Esophagus (tissue), 2 donors: ENCODE data around the gene PTCRA. TPM values are rescaled to one million over a fixed set of nuclear protein-coding genes. Genes with fewer than 3 reads are reported as not detected.
"Not testable (repeated sequence)": the region's sequence is repeated elsewhere in the genome, so short reads cannot be mapped to it uniquely, and the experiment has no call there.

Experiments used
- H3K27ac ChIP-seq, 2 donors: one replicate each; pipeline ENCODE4 v1.5.1; 2013; ENCODE audit warnings: low read depth in 2 of 2, mild to moderate bottlenecking in 2 of 2, inconsistent platforms in 1 of 2, low read length in 1 of 2, moderate library complexity in 1 of 2
- H3K27me3 ChIP-seq, 2 donors: one replicate each; pipeline ENCODE4 v1.6.1; 2013; ENCODE audit warnings: low read length in 2 of 2, control low read depth in 1 of 2, mild to moderate bottlenecking in 1 of 2; ENCODE audit not compliant: insufficient read depth in 2 of 2, control insufficient read depth in 1 of 2
- H3K36me3 ChIP-seq, 2 donors: one replicate each; pipeline ENCODE4 v1.6.1; 2013; ENCODE audit warnings: low read length in 1 of 2; ENCODE audit not compliant: control insufficient read depth in 2 of 2, insufficient read depth in 2 of 2
- H3K4me1 ChIP-seq, 2 donors: one replicate each; pipeline ENCODE4 v1.6.1; 2013; ENCODE audit warnings: low read length in 1 of 2; ENCODE audit not compliant: control insufficient read depth in 2 of 2, insufficient read depth in 2 of 2
- H3K4me3 ChIP-seq, 2 donors: one replicate each; pipeline ENCODE4 v1.5.1; 2013; ENCODE audit warnings: low read length in 2 of 2, mild to moderate bottlenecking in 2 of 2, low read depth in 1 of 2, moderate library complexity in 1 of 2
- H3K9me3 ChIP-seq, 2 donors: one replicate each; pipeline ENCODE4 v1.6.1; 2013; ENCODE audit warnings: mild to moderate bottlenecking in 2 of 2, low read depth in 1 of 2, low read length in 1 of 2, moderate library complexity in 1 of 2; ENCODE audit not compliant: control insufficient read depth in 2 of 2, insufficient read depth in 1 of 2
- WGBS, 2 donors: extraction: QIAGEN DNeasy Blood & Tissue Kit; methylation state at CpG; one replicate each; pipeline ENCODE4 v1.1.7; 2013; 5-methylcytosine and 5-hydroxymethylcytosine counted together
- polyA plus RNA-seq, 2 donors: library from polyadenylated mRNA; stranded (reverse); fragments of 200-250 nt; gene quantifications; one replicate each; pipeline ENCODE4 v1.2.3, GENCODE V29; 2013
- donor health status: healthy with polysubstance abuse.
- donor health status: Bipolar disorder and iron deficiency.

Gene PTCRA
- polyA plus RNA-seq, 2 donors = not detected

DNA sequence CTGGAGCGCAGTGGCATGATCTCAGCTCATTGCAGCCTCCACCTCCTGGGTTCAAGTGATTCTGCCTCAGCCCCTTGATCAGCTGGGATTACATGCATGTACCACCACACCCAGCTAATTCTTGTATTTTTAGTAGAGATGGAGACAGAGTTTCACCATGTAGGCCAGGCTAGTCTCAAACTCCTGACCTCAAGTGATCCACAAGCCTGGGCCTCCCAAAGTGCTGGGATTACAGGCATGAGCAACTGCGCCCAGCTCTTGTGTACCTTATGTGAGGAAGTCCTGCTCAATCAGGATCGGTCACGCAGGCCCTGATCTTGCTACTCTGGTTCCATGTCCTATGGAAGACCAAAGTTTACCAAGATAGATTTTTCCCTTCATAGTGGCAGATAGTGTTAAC, 27.7 kb upstream of the PTCRA start:
- H3K27me3 ChIP-seq, H3K4me1 ChIP-seq, H3K27ac ChIP-seq, H3K4me3 ChIP-seq, H3K9me3 ChIP-seq: not testable (repeated sequence)
- 84 to 94% methylated on average over 4 of the region's 4 CpGs for WGBS, 2 donors
- peaks cover 16 to 19% of the 10 kb centered on the region in 2 donors for H3K36me3 ChIP-seq

DNA sequence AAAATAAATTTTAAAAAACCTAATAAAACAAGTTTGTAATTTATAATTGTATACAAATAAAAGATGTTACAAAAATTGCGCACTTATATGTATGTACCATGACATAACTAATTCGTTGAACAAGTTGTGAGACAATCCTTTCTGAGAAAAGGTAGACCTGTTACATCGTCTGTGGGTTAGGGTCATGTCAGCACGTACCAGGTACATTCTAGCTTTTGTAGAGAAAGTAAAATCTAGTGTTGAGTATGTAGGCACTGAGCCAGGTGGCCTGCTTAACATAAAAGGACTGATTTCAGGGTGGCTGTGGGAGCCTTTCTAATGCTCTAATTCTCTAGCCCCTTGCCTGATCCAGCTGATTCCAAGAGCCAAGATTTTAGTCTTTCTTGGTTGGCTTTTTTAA, 26.0 kb upstream of the PTCRA start:
- Histone ChIP-seq H3K4me3 (peak overlapping the region in 1 of 2 donors; percentile 71), H3K27ac (peak overlapping the region; percentile 75 to 98), H3K27me3 (no peaks in the 10 kb centered on the region), H3K4me1 (peaks cover 0 to 2% of the 10 kb centered on the region in 2 donors), H3K36me3 (peaks cover 5 to 6% of the 10 kb centered on the region in 2 donors), H3K9me3 (no peaks in the 10 kb centered on the region)
- 36 to 40% methylated on average over 4 of the region's 4 CpGs for WGBS, 2 donors

DNA sequence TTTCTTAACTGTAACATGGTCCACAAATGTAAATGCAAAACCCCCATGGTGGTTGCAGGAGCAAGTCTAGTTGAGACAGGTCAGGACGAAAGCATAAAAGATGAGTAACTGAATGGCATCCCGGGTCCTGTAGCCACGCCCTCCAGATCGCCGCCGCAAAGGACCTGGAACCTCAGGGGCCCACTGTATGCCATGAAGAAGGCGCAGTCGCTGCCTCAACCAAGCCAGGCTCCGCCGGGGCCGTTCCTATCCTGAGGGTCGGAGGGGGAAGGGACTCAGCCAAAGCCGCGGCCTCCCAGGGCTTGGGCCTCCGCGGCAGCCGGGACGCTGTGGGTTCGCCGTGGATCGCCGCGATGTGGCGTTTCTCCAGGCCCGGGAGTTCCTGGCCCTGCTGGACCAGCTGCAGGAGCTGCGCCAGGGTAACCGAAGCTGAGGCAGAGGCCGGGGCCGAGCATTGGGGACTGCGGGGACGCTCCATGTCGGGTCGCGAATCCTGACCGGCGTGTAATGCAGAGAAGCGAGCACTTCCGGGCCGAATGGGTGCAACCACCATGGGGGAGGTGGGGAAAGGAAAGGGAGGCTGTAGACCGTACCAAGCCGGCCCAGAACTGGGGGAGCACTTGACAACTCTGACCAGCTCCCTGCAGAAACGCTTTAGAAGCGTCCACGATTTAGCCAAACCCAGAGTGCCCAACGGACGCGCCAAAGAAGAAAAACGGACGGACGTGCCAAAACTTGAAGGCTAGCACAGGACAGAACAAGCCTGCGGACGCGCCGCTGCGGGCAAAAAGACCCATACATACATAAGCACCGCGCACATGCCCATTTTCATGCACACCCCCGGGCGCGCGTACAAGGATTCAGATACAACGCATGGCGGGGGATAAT, 25.3 kb upstream of the PTCRA start:
- H3K36me3 ChIP-seq = peaks cover 5% of the 10 kb centered on the region in 2 donors
- no peaks in the 10 kb centered on the region for H3K27me3 ChIP-seq
- peak overlapping the region; percentile 71 to 98 for H3K4me3 ChIP-seq
- peak overlapping the region; percentile 98 to 100 for H3K27ac ChIP-seq
- peaks cover 0 to 2% of the 10 kb centered on the region in 2 donors for H3K4me1 ChIP-seq
- no peaks in the 10 kb centered on the region for H3K9me3 ChIP-seq
- 0 to 1% methylated on average over 63 of the region's 63 CpGs for WGBS, 2 donors

DNA sequence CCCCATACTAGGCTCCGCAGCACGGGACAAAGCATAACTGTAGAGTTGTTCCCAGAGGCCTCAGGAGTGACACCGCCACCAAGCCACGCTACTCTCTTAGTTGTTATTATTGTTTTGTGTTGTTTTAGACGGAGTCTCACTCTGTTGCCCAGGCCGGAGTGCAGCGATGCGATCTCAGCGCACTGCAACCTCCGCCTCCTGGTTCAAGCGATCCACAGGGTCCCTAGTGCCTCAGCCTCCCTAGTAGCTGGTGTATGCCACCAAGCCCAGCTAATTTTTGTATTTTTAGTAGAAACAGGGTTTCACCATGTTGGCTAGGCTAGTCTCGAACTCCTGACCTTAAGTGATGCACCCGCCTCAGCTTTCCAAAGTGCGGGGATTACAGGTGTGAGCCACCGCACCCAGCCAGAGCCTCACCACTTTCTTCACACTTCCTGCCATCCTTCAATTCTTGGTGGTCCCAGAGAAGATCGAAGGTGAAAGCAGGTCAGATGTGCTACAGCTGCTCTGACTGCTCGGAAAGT, 24.6 kb upstream of the PTCRA start:
- no peaks in the 10 kb centered on the region for H3K9me3 ChIP-seq
- 32 to 33% methylated on average over 17 of the region's 17 CpGs for WGBS, 2 donors
- no peaks in the 10 kb centered on the region for H3K27me3 ChIP-seq
- peaks cover 0 to 2% of the 10 kb centered on the region in 2 donors for H3K4me1 ChIP-seq
- H3K36me3 ChIP-seq = no peaks in the 10 kb centered on the region
- peak overlapping the region; percentile 84 to 100 for H3K27ac ChIP-seq
- H3K4me3 ChIP-seq = peak overlapping the region; percentile 71 to 98

DNA sequence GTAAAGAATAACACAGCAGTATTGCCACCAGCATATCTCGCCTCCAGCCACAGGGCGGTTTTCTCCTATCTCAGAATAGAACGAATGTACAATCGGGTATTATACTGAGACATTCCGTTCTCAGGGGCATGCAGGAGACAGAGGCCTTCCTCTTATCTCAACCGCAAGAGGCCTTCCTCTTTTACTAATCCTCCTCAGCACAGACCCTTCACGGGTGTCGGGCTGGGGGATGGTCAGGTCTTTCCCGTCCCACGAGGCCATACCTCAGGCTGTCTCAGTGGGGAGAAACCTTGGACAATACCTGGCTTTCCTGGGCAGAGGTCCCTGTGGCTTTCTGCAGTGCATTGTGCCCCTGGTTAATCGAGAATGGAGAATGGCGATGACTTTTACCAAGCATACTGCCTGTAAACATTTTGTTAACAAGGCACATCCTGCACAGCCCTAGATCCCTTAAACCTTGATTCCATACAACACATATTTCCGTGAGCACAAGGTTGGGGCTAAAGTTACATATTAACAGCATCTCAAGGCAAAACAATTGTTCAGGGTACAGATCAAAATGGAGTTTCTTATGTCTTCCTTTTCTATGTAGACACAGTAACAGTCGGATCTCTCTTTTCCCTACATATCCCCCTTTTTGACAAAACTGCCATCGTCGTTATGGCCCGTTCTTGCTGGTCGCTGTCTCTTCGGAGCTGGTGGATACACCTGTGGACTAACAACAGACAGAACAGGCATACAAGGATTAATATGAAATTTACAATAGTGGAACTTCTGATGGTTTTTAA, 21.6 kb upstream of the PTCRA start:
- not testable (repeated sequence) for H3K9me3 ChIP-seq, H3K4me3 ChIP-seq, H3K36me3 ChIP-seq, H3K27ac ChIP-seq, H3K27me3 ChIP-seq, H3K4me1 ChIP-seq
- WGBS, 2 donors = 59 to 68% methylated on average over 19 of the region's 19 CpGs

DNA sequence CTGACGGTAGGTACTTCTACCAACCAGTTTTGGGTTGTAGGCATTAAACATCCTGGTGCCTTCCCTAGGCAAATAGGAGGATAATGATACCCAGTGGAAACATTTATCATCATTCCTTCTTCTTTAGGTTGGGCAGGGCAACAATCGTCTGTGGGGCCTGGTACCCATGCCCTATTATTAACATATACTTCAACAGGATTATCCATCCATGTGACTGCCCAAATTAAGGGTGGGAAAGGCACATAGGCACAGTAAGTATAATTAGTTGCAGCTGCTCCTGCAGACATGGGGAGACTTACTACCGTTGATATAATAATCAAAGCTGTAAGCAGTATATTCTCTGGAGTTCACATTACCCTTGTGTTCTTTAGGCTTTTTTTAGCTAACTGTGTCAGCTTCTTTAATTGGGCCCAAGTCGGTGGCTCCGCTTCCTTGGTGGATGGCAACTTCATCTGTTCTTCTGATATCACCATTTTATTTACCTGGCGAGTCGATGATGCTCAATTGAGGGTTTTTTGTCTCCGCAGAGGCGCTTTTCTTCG, 19.6 kb upstream of the PTCRA start:
- H3K36me3 ChIP-seq = no peaks in the 10 kb centered on the region
- no peaks in the 10 kb centered on the region for H3K27me3 ChIP-seq
- no peaks in the 10 kb centered on the region for H3K4me1 ChIP-seq
- 79 to 85% methylated on average over 10 of the region's 10 CpGs for WGBS, 2 donors
- no peak overlapping the region for H3K4me3 ChIP-seq
- H3K9me3 ChIP-seq = no peaks in the 10 kb centered on the region
- no peak overlapping the region for H3K27ac ChIP-seq

DNA sequence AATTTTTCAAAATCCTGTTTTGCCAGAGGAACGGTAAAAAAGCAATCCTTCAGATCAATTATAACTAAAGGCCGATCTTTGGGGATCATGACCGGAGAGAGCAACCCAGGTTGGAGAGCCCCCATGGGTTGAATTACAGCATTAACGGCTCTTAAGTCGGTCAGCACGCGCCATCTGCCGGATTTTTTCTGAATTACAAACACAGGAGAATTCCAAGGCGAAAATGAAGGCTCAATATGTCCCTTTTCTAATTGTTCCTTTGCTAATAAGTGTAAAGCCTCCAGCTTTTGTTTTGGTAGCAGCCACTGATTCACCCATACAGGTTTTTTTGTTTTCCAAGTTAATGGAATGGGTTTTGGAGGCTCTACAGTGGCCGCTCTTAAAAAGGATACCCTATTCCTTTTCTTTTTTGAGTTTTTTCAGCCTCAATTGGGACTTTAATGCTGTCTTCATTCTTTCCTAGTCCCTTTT, 16.9 kb upstream of the PTCRA start:
- no peak overlapping the region for H3K27ac ChIP-seq
- no peaks in the 10 kb centered on the region for H3K4me1 ChIP-seq
- WGBS, 2 donors = 8 to 9% methylated on average over 10 of the region's 10 CpGs
- H3K4me3 ChIP-seq = no peak overlapping the region
- H3K36me3 ChIP-seq = no peaks in the 10 kb centered on the region
- H3K27me3 ChIP-seq = no peaks in the 10 kb centered on the region
- H3K9me3 ChIP-seq = no peaks in the 10 kb centered on the region

DNA sequence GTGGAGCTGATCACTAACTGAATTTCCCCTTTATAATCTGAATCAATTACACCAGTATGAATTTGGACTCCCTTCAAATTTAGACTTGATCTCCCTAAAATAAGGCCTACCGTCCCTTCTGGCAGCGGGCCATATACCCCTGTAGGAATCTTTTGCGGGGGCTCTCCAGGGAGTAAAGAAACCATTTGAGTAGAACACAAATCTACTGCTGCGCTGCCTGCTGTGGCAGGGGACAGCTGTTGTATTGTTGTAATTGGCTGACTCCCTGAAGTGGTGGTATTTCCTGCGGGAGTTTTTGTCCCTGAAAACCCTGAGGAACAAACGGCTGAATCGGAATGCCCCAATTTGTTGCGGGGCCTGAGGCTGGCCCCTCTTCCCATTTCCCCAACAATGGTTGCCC, 16.0 kb upstream of the PTCRA start:
- Histone ChIP-seq H3K27me3 (no peaks in the 10 kb centered on the region), H3K9me3 (no peaks in the 10 kb centered on the region), H3K36me3 (no peaks in the 10 kb centered on the region), H3K4me3 (no peak overlapping the region), H3K4me1 (no peaks in the 10 kb centered on the region), H3K27ac (no peak overlapping the region)
- WGBS, 2 donors = 48 to 55% methylated on average over 8 of the region's 8 CpGs

DNA sequence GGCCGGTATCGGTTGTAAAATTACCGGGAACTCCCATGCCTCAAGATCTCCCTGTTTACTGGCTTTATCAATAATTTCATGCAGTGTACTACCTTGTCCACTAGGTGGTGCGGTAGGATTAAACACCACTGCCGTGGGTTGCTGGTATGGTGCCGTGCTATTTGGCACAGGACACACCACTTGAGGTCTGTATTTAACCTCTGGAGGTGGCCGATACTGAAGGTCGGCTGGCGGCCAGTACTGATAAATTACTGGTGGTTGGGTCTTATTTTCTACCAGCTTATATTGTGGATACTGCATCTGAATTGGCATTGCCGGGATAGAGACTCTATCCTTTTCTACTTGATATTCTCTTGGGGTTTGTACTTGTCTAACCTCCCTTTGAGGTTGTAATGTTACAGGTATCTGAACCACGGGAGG, 14.3 kb upstream of the PTCRA start:
- H3K27ac ChIP-seq = peak overlapping the region in 1 of 2 donors; percentile 22
- no peaks in the 10 kb centered on the region for H3K27me3 ChIP-seq
- H3K4me3 ChIP-seq = peak overlapping the region in 1 of 2 donors; percentile 2
- no peaks in the 10 kb centered on the region for H3K9me3 ChIP-seq
- 2 to 3% methylated on average over 11 of the region's 11 CpGs for WGBS, 2 donors
- no peaks in the 10 kb centered on the region for H3K4me1 ChIP-seq
- H3K36me3 ChIP-seq = no peaks in the 10 kb centered on the region
